Neural cell (in vitro differentiated cells): Measurements from ENCODE around the gene MDFIC2.

Experiments
- CTCF ChIP-seq: fragments of 450-650 bp; IDR thresholded peaks from 2 replicates; pipeline ENCODE4 v1.5.1; 2014; ENCODE audit warnings: antibody characterized with exemption, mild to moderate bottlenecking, moderate library complexity; ENCODE audit not compliant: poor library complexity, severe bottlenecking
- EP300 ChIP-seq: fragments of 450-650 bp; conservative IDR thresholded peaks from 2 replicates; pipeline ENCODE4 v1.6.1; 2014; ENCODE audit warnings: antibody characterized with exemption, mild to moderate bottlenecking, moderate library complexity; ENCODE audit not compliant: poor library complexity, severe bottlenecking
- EZH2 ChIP-seq: fragments of 200-600, 300-800 bp; shearing (Covaris generic), sonication (generic); IDR thresholded peaks from 2 replicates; pipeline ENCODE4 v1.6.1; 2014; ENCODE audit warnings: antibody characterized with exemption, low read length, borderline replicate concordance, mild to moderate bottlenecking; ENCODE audit not compliant: insufficient read depth, poor library complexity, severe bottlenecking
- TAF1 ChIP-seq: IDR thresholded peaks from 2 replicates; pipeline ENCODE4 v1.6.1; 2012; ENCODE audit warnings: low read depth

GRCh38 chr3:70149714-70150400 lies 162.6 kb downstream of the MDFIC2 start:
- TF ChIP-seq EP300 (no peak), TAF1 (no peak), CTCF (no peak), EZH2 (no peak)
